IMR-90 (cell line): Measurements from ENCODE around the gene SLC25A46.
A peak's percentile ranks its signal among the peaks of the same experiment; 100 is the strongest.

Source experiments
- CHD1 ChIP-seq: IDR thresholded peaks from 2 replicates; pipeline ENCODE4 v1.6.1; 2012; ENCODE audit warnings: low read depth, low read length, improper control_type of control experiment
- FOS ChIP-seq: fragments of 150-350 bp; IDR thresholded peaks from 2 replicates; pipeline ENCODE4 v1.6.1; 2016; ENCODE audit warnings: low read depth, low read length
- MAFK ChIP-seq: IDR thresholded peaks from 2 replicates; pipeline ENCODE4 v1.6.1; 2012; ENCODE audit warnings: low read depth, low read length, improper control_type of control experiment
- NFE2L2 ChIP-seq: fragments of 150-350 bp; IDR thresholded peaks from 2 replicates; pipeline ENCODE4 v1.6.1; 2016; ENCODE audit warnings: low read depth, mild to moderate bottlenecking, low read length
- POLR2A ChIP-seq: IDR thresholded peaks from 2 replicates; pipeline ENCODE4 v1.6.1; 2012; ENCODE audit warnings: mild to moderate bottlenecking, low read depth, low read length
- RAD21 ChIP-seq: IDR thresholded peaks from 2 replicates; pipeline ENCODE4 v1.6.1; 2012; ENCODE audit warnings: low read length, improper control_type of control experiment
- RCOR1 ChIP-seq: IDR thresholded peaks from 2 replicates; pipeline ENCODE4 v1.6.1; 2012; ENCODE audit warnings: mild to moderate bottlenecking, low read length, improper control_type of control experiment; ENCODE audit not compliant: insufficient replicate concordance
- SMC3 ChIP-seq: fragments of 150-350 bp; IDR thresholded peaks from 2 replicates; pipeline ENCODE4 v1.6.1; 2016; ENCODE audit warnings: low read depth, mild to moderate bottlenecking, antibody characterized with exemption, low read length, moderate library complexity
- USF2 ChIP-seq: fragments of 150-350 bp; IDR thresholded peaks from 2 replicates; pipeline ENCODE4 v1.6.1; 2017; ENCODE audit warnings: mild to moderate bottlenecking, antibody characterized with exemption, low read length, low read depth
- TF ChIP-seq, protein P1 (sequence below): conservative IDR thresholded peaks from 2 replicates; pipeline ENCODE4 v1.5.1; 2012; ENCODE audit warnings: mild to moderate bottlenecking, low read depth, low read length, improper control_type of control experiment

DNA sequence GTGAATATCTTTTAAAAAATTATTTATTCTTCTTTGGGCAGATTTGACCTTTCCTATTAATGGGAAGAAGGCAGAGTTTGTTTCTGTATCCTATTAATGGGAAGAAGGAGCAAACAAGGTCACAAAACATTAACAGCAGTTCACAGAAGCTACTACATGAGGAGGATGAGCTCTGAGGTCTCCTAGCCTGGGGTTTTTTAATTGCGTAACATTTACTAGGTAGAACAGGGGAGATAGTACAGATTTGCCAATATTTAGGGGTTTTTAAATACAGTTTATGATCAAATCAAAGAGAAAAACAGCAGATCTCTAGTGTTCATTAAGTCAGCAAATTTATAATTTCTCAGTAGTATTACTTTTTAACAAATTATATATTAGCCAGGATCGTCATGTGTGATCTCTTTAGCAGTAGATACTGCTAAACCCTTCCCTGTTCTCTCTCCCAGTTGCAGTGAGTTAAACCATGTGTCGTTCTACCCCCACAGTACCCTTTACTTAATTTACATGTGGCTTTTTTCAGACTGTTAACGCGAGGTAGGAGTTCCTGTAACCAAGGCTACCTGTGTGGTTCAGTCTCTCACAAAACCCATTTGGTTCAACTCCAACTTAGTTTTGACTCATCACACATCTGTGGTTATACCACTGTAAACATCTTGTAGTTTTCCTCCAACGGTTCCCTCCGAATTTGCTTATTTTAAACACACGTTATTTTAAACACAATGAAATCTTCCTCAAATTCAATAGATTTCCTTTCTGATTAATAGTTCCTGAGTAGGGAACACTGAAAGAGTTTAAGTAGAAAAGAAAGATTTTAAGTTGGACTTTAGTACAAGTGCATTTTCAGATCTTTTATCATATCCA, 13.3 kb downstream of the SLC25A46 start:
- TF ChIP-seq NFE2L2 (no peak), POLR2A (no peak), FOS (peak; percentile 40; the same call in 1 of the 2 replicates), CHD1 (no peak), USF2 (no peak), SMC3 (no peak), RCOR1 (no peak), RAD21 (no peak), MAFK (no peak)
- TF ChIP-seq, protein P1, sequence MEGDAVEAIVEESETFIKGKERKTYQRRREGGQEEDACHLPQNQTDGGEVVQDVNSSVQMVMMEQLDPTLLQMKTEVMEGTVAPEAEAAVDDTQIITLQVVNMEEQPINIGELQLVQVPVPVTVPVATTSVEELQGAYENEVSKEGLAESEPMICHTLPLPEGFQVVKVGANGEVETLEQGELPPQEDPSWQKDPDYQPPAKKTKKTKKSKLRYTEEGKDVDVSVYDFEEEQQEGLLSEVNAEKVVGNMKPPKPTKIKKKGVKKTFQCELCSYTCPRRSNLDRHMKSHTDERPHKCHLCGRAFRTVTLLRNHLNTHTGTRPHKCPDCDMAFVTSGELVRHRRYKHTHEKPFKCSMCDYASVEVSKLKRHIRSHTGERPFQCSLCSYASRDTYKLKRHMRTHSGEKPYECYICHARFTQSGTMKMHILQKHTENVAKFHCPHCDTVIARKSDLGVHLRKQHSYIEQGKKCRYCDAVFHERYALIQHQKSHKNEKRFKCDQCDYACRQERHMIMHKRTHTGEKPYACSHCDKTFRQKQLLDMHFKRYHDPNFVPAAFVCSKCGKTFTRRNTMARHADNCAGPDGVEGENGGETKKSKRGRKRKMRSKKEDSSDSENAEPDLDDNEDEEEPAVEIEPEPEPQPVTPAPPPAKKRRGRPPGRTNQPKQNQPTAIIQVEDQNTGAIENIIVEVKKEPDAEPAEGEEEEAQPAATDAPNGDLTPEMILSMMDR, result no peak
